Hepatic stellate cell (primary cell): ENCODE measurements around the gene GPC6.

Experiments
- DNase-seq: peaks from one replicate; pipeline ENCODE4 v3.0.0; 2011; ENCODE audit warnings: low spot score

GPC6 gene

GRCh38 chr13:94053986-94054593 is 827.5 kb downstream of the GPC6 start:
- no peak for DNase-seq

- DNase-seq = no peak
Observed at GRCh38 chr13:94056362-94056990, 829.9 kb downstream of the GPC6 start.

- no peak for DNase-seq
Observed at GRCh38 chr13:94057618-94058186, 831.1 kb downstream of the GPC6 start.

GRCh38 chr13:94058821-94059360 is 832.3 kb downstream of the GPC6 start:
- no peak for DNase-seq

GRCh38 chr13:94061301-94061700 is 834.7 kb downstream of the GPC6 start:
- no peak for DNase-seq

GRCh38 chr13:94063096-94063495 is 836.5 kb downstream of the GPC6 start:
- no peak for DNase-seq

GRCh38 chr13:94063848-94064247 is 837.2 kb downstream of the GPC6 start:
- no peak for DNase-seq

- no peak for DNase-seq
Observed at GRCh38 chr13:94065741-94066140, 839.1 kb downstream of the GPC6 start.

GRCh38 chr13:94073007-94073744 is 846.6 kb downstream of the GPC6 start:
- peak; percentile 6 for DNase-seq

- DNase-seq = no peak
Observed at GRCh38 chr13:94079876-94080275, 853.3 kb downstream of the GPC6 start.

- DNase-seq = no peak
Observed at GRCh38 chr13:94080527-94080926, 853.9 kb downstream of the GPC6 start.

GRCh38 chr13:94087100-94087499 is 860.5 kb downstream of the GPC6 start:
- DNase-seq = no peak

- no peak for DNase-seq
Observed at GRCh38 chr13:94088742-94089141, 862.1 kb downstream of the GPC6 start.

- no peak for DNase-seq
Observed at GRCh38 chr13:94090773-94091480, 864.3 kb downstream of the GPC6 start.

GRCh38 chr13:94093652-94094315 is 867.2 kb downstream of the GPC6 start:
- DNase-seq = no peak

- DNase-seq = no peak
Observed at GRCh38 chr13:94109715-94110374, 883.2 kb downstream of the GPC6 start.

- DNase-seq = peak; percentile 18
Observed at GRCh38 chr13:94112227-94112626, 885.6 kb downstream of the GPC6 start.

- DNase-seq = no peak
Observed at GRCh38 chr13:94112731-94113130, 886.1 kb downstream of the GPC6 start.

- DNase-seq = no peak
Observed at GRCh38 chr13:94113245-94113644, 886.6 kb downstream of the GPC6 start.

GRCh38 chr13:94114166-94114565 is 887.6 kb downstream of the GPC6 start:
- no peak for DNase-seq

- no peak for DNase-seq
Observed at GRCh38 chr13:94115054-94115453, 888.4 kb downstream of the GPC6 start.
